Uterus (tissue), 4 donors: ENCODE data around the gene EMC6. TPM values are rescaled to one million over a fixed set of nuclear protein-coding genes. Genes with fewer than 3 reads are reported as not detected.

ENCODE experiments used
- DNase-seq, 2 donors: peaks; one replicate each; pipeline ENCODE4 v3.0.0-alpha.2; 2019 to 2020
- H3K27ac ChIP-seq, 2 donors: fragments of 200-600 bp; sonication (generic); 1 replicate in 1 of 2; 2 replicates in 1 of 2; pipeline ENCODE4 v1.5.1; 2016 to 2018
- H3K27me3 ChIP-seq, 2 donors: fragments of 200-600 bp; sonication (generic); one replicate each; pipeline ENCODE4 v1.5.1; 2018 to 2019; ENCODE audit warnings: control low read depth in 1 of 2
- H3K36me3 ChIP-seq, 2 donors: fragments of 200-600 bp; sonication (generic); one replicate each; pipeline ENCODE4 v1.5.1; 2019; ENCODE audit warnings: control low read depth in 1 of 2
- H3K4me1 ChIP-seq, 2 donors: fragments of 200-600 bp; sonication (generic); one replicate each; pipeline ENCODE4 v1.5.1; 2018 to 2019; ENCODE audit warnings: control low read depth in 1 of 2
- H3K4me3 ChIP-seq, 2 donors: fragments of 200-600 bp; sonication (generic); 1 replicate in 1 of 2; 2 replicates in 1 of 2; pipeline ENCODE4 v1.5.1; 2018 to 2019; ENCODE audit warnings: mild to moderate bottlenecking in 1 of 2
- H3K9me3 ChIP-seq, 2 donors: fragments of 200-600 bp; sonication (generic); one replicate each; pipeline ENCODE4 v1.5.1; 2019; ENCODE audit warnings: control low read depth in 1 of 2
- POLR2A ChIP-seq, 2 donors: fragments of 450-650 bp; IDR thresholded peaks; one replicate each; pipeline ENCODE4 v1.6.1; 2016; ENCODE audit warnings: antibody characterized with exemption in 2 of 2, mild to moderate bottlenecking in 1 of 2, moderate library complexity in 1 of 2
- intact Hi-C: fragments of 100-400 bp; cut with DNase I; formaldehyde crosslinking; loops from one replicate; pipeline ENCODE4 v1.15.1; 2023; ENCODE audit warnings: low total_unique reads
- total RNA-seq, 4 donors: library from RNA; depleted of rRNA in 3 of 4; stranded (reverse); fragments of >200 nt in 3 of 4; gene quantifications; one replicate each; pipeline versions ENCODE4 v1.1.0 to v1.2.4, GENCODE V29; 2014 to 2023
- TF ChIP-seq, protein P1 (sequence below), 4 experiments: fragments of 200-600 bp in 2 of 4; fragments of 450-650 bp in 2 of 4; sonication (generic) in 2 of 4; IDR thresholded peaks; one replicate each; pipeline ENCODE4 v1.5.1; 2016 to 2019; ENCODE audit warnings: antibody characterized with exemption in 4 of 4, mild to moderate bottlenecking in 2 of 4, moderate library complexity in 1 of 4
- donor health status: DM: yes; HTN: yes; CAD: no.

The EMC6 gene
- total RNA-seq, 4 donors from 2014 or later: 7.1 to 34.7 (median 22.7) TPM

DNA sequence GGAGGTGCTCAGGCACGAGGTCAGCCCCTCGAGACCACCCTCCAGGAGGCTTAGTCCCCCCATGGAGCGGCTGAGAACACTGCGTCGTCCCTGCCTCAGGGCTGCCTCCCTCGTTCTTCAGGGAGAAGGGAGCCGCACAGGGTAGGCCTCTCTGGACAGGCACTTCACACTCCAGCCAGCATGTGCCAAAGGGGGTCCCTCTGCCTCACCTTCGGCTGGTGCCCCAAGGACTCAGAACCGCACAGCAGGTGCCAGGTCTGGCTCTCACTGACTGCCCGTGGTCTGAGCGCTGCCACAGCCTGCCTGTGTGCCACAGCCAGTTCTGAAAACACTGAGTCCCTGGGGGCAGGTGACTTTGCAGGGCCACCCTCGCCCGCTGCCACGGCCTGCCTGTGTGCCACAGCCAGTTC, 20.2 kb downstream of the EMC6 start:
- Histone ChIP-seq H3K4me1 (no peaks in the 10 kb centered on the region), H3K27ac (no peak overlapping the region), H3K36me3 (no peaks in the 10 kb centered on the region), H3K9me3 (no peaks in the 10 kb centered on the region), H3K27me3 (peaks cover 0 to 6% of the 10 kb centered on the region in 2 donors), H3K4me3 (no peak overlapping the region)
- DNase-seq: no peak
- TF ChIP-seq, protein P1, sequence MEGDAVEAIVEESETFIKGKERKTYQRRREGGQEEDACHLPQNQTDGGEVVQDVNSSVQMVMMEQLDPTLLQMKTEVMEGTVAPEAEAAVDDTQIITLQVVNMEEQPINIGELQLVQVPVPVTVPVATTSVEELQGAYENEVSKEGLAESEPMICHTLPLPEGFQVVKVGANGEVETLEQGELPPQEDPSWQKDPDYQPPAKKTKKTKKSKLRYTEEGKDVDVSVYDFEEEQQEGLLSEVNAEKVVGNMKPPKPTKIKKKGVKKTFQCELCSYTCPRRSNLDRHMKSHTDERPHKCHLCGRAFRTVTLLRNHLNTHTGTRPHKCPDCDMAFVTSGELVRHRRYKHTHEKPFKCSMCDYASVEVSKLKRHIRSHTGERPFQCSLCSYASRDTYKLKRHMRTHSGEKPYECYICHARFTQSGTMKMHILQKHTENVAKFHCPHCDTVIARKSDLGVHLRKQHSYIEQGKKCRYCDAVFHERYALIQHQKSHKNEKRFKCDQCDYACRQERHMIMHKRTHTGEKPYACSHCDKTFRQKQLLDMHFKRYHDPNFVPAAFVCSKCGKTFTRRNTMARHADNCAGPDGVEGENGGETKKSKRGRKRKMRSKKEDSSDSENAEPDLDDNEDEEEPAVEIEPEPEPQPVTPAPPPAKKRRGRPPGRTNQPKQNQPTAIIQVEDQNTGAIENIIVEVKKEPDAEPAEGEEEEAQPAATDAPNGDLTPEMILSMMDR (IDR thresholded peaks at IDR 0.05): no peak
- TF ChIP-seq POLR2A (IDR thresholded peaks at IDR 0.05): no peak
- intact Hi-C loops: no loop called here

DNA sequence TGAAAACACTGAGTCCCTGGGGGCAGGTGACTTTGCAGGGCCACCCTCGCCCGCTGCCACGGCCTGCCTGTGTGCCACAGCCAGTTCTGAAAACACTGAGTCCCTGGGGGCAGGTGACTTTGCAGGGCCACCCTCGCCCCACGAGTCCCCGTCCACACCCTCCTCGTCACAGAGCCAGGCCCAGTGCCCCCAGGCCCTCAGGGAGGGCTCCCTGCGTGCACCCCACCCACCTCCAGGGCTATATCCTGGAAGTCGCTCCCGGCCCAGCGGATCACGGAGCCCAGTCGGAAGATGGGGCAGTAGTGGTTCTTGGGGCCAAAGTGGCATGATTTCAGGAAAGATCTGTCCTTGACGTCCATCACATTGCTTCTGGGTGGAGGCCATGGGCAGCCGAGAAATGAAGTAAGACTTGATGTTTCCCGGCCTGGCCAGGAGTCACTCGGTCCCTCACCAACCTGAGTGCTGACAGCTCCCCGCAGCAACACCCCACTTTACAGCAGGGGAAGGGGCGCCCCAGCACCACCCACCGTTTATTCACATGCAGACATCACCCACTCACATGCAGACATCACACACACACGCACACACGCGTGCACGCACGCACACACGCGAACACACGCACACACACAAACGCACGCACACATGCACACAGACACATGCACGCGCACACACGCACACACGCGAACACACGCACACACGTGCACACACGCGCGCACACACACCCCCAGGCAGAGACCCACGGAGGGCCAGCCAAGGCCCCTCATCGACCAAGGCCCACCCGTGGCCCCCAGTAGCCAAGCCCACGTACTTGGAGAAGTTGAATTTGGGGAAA, 20.9 kb downstream of the EMC6 start:
- Histone ChIP-seq H3K27me3 (peaks cover 0 to 11% of the 10 kb centered on the region in 2 donors), H3K36me3 (no peaks in the 10 kb centered on the region), H3K4me3 (no peak overlapping the region), H3K9me3 (no peaks in the 10 kb centered on the region), H3K27ac (no peak overlapping the region), H3K4me1 (no peaks in the 10 kb centered on the region)
- DNase-seq: no peak
- TF ChIP-seq POLR2A (IDR thresholded peaks at IDR 0.05): no peak
- TF ChIP-seq, protein P1 (IDR thresholded peaks at IDR 0.05): no peak
- intact Hi-C loops: no loop called here

GRCh38 chr17:3690094-3690715, 21.6 kb downstream of the EMC6 start:
- Histone ChIP-seq H3K4me1 (peaks cover 0 to 4% of the 10 kb centered on the region in 2 donors), H3K36me3 (no peaks in the 10 kb centered on the region), H3K9me3 (no peaks in the 10 kb centered on the region), H3K4me3 (no peak overlapping the region), H3K27ac (no peak overlapping the region), H3K27me3 (peaks cover 0 to 16% of the 10 kb centered on the region in 2 donors)
- DNase-seq: no peak
- intact Hi-C loops: no loop called here
- TF ChIP-seq POLR2A (IDR thresholded peaks at IDR 0.05): no peak
- TF ChIP-seq, protein P1 (IDR thresholded peaks at IDR 0.05): no peak

DNA sequence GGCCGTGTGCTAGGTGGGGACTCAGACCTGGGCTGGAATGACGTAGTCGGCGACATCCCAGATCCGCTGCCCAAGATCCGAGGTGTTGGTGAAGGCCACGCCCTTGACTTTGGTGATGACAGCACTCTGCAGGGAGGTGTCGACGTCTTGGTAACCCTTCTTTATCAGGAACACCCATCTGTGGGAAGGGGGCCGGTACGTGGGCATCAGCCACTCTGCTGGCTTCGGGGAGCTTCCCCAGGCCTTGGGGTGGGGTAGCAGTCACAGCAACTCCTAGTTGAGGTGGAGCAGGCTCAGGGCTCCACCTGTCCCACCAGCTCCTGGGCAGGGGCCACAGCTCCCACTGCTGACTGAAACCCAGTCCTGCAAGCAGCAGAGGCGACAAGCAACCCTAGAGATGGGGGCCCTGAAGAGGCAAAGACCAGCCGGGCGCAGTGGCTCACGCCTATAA, 23.0 kb downstream of the EMC6 start:
- no peaks in the 10 kb centered on the region for H3K36me3 ChIP-seq
- DNase-seq: no peak
- H3K27me3 ChIP-seq: peaks cover 0 to 16% of the 10 kb centered on the region in 2 donors
- peaks cover 0 to 14% of the 10 kb centered on the region in 2 donors for H3K4me1 ChIP-seq
- TF ChIP-seq, protein P1 (IDR thresholded peaks at IDR 0.05): no peak
- no peak for TF ChIP-seq POLR2A (IDR thresholded peaks at IDR 0.05)
- intact Hi-C loops: no loop called here
- H3K9me3 ChIP-seq: no peaks in the 10 kb centered on the region
- H3K4me3 ChIP-seq: no peak overlapping the region
- H3K27ac ChIP-seq: no peak overlapping the region

DNA sequence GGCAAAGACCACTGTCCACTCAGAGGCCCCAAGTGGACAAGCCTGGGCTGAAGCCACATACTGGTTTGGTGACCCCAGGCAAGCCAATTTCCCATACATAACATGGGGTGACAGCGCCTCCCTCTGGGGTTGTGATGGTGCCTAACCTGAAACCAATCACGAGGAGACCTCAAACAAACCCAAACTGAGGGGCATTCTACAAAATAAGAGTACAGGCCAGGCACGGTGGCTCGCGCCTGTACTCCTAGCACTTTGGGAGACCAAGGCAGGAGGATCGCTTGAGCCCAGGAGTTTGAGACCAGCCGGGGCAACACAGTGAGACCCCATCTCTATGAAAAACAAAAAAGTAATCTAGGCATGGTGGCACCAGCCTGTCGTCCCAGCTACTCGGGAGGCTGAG, 23.7 kb downstream of the EMC6 start:
- peaks cover 0 to 14% of the 10 kb centered on the region in 2 donors for H3K4me1 ChIP-seq
- no peaks in the 10 kb centered on the region for H3K36me3 ChIP-seq
- DNase-seq: no peak
- H3K27me3 ChIP-seq: peaks cover 0 to 16% of the 10 kb centered on the region in 2 donors
- TF ChIP-seq, protein P1 (IDR thresholded peaks at IDR 0.05): no peak
- no peak for TF ChIP-seq POLR2A (IDR thresholded peaks at IDR 0.05)
- no peaks in the 10 kb centered on the region for H3K9me3 ChIP-seq
- H3K4me3 ChIP-seq: no peak overlapping the region
- intact Hi-C loops: no loop called here
- H3K27ac ChIP-seq: no peak overlapping the region
